Activated CD8-positive, alpha-beta memory T cell treated with anti-CD3 and anti-CD28 coated beads for 1 hour (primary cell): Measurements from ENCODE around the gene MEGF11.

ENCODE experiments used
- DNase-seq, 2 donors: peaks; one replicate each; pipeline ENCODE4 v3.0.0-alpha.2; 2020; ENCODE audit warnings: low read depth in 1 of 2; ENCODE audit errors: extremely low read depth in 1 of 2

Gene MEGF11

GRCh38 chr15:66070220-66070934 is 183.2 kb downstream of the MEGF11 start:
- DNase-seq, result no peak

GRCh38 chr15:66069751-66070150 is 183.8 kb downstream of the MEGF11 start:
- no peak for DNase-seq

- DNase-seq, result no peak
Measured at GRCh38 chr15:66068801-66069200, 184.7 kb downstream of the MEGF11 start.

GRCh38 chr15:66067687-66068086 is 185.9 kb downstream of the MEGF11 start:
- DNase-seq, result no peak

- DNase-seq, result no peak
Measured at GRCh38 chr15:66066481-66066880, 187.1 kb downstream of the MEGF11 start.

DNA sequence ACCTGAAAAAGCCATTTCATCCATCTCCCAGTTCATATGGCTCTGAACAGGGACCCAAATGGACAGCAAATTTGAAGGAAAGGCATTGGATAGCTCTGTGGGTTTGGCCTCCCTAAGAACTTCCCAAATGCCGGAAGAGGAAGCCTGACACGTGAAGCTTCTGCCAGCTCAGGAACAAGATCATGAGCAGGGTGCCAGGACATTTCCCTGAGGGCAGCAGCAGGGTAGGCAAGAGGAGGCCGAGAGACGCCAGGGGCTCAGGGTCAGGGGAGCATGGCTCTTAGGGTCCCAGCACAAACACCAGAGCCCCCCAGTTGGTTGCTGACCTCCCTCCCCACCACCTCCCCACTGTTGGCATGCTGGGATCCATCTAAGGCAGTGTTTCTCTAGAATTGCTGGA is 187.5 kb downstream of the MEGF11 start:
- DNase-seq, result no peak

DNA sequence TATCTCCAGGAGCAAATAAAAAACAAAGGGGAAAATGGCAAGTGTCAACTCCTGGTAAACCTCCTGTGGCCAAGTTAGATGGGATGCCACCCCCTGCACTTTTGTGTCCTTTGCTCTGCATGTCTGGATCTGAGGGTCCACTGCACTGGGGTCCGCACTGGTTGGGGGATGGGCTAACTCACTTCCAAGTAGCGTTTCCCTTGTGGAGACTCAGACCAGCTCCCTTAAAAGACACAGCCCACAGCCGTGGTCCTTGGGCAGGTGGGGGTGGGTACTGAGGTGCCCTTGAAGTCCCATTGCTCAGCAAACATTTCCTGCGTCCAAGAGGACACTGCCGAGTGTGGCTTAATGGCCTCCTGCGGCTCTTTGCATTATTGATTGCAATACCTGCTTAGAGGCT is 188.2 kb downstream of the MEGF11 start:
- DNase-seq, result no peak

DNA sequence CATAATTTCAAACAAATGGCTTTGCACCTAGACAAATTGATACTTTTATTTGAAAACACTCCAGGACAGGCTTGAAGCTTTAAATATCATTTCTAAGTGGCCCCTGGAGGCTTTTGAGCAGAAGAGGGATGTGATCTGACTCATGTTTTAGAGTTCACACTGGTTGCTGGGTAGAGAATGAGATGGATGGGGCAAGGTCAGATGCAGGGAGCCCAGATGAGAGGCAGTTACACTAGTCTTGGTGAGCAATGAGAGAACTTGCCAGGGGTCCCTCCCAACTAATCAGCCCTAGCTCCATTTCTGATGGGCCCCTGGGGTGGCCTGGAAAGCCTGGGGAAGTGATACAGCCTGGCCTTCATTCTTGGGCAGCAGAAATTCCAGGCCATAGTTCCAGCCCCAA is 190.4 kb downstream of the MEGF11 start:
- no peak for DNase-seq

- DNase-seq, result no peak
Measured at GRCh38 chr15:66057089-66057488, 196.5 kb downstream of the MEGF11 start.

- DNase-seq, result no peak
Measured at GRCh38 chr15:66053991-66054390, 199.6 kb downstream of the MEGF11 start.

GRCh38 chr15:66051833-66052232 is 201.7 kb downstream of the MEGF11 start:
- DNase-seq, result no peak

GRCh38 chr15:66050264-66050663 is 203.3 kb downstream of the MEGF11 start:
- no peak for DNase-seq

DNA sequence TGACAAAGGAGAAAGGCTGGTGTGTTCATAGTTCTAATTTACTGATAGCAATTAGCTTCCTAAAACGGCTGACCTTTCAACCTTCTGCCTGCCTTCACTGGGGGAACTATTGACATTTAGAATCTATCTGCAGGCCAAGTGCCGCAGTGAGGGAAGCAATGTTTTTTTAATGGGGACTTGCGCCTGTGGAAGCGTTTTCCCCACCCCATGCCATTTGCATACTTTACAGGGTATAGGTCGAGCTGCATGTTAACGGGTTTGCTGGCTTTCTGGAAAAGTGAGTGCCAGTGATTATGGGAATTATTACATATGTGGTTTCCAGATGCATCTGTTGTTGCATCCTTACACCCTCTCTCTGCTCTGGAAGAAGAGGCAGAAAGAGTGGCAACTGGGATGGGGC is 204.2 kb downstream of the MEGF11 start:
- DNase-seq, result no peak

DNA sequence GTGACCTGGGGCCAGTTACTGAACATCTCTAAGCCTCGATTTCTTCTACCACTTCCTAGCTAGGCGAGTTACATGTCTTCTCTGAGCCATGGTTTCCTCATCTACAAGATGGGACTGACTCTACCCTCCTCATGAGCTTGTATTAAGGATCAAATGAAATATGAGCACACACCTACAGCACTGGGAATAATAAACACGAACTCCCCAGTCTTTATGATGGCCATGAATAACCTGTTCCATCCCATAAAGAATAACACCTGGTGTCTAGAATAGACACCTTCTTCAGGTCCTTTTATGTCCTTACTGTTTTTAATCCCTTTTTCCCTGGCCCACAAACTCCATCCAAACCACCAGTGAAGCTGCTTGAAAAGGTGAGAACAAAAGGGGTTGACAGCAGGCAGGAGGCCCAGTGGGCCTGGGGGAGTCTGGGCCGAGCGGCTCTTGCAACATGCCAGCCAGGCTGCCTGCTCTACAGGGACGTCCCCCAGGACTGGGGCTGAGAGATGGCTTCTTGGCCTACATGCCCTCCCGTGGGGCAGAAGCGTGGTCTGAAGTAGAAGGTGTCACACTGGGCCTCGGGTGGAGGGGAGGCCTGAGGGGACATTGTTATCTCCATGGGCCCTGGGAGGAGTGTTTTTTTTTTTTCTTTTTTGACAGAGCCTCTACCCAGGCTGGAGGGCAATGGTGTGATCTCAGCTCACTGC is 206.1 kb downstream of the MEGF11 start:
- no peak for DNase-seq

DNA sequence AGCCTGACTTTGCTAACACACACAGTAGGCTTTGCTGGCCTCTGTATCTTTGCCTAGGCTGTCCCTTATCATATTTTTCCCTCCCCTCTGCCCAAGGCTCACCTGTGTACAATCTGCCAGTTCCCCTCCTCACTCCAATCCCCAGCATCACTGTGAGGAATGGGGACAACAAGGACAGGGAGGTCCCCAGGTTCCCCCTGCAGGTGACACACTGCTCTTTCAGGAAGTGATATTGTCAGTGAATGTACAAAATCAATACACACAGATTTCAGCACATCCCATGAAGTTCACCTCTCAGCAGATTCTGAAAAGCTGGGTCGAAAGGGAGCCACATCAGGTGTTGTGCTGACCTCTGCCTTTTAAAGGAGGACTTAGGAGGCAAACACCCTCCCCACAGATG is 206.8 kb downstream of the MEGF11 start:
- no peak for DNase-seq

DNA sequence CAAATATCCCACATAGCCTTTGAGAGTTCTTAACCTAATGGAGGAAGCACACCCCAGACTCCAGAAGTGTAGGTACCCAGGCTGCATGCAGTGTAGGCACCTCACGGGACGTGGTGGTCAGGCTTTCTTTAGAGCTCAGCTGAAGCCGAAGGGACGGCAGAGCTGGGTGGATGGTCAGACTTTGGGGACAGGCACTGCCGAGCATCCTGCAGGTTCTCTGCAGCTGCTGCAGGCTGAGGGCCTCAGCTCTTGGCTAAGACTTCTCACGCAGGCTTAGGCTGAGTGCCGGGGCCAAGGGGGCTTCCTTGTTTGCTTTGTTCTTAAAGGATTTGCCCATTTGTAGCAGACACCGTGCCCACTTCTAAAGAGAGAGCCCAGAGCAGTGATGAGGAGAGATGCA is 207.2 kb downstream of the MEGF11 start:
- DNase-seq, result no peak

GRCh38 chr15:66045542-66045941 is 208.0 kb downstream of the MEGF11 start:
- DNase-seq, result no peak

DNA sequence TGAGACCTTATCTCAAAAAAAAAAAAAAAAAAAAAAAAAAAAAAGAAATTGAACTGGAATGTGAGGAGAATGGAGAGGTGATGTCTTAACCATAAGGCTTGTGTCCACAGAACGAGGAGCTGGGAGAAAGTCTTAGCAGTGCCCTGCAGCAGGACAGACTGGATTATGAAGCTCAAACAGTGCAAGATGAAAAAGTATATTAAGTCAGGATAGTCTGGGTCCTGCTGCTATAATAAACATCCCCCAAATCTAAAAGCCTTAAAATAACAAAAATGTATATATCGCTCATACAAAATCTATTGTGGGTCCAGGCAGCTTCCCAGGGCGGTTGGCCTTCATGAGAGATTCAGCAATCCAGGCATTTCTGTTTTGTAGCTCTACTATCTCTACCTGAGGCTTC is 208.7 kb downstream of the MEGF11 start:
- no peak for DNase-seq

DNA sequence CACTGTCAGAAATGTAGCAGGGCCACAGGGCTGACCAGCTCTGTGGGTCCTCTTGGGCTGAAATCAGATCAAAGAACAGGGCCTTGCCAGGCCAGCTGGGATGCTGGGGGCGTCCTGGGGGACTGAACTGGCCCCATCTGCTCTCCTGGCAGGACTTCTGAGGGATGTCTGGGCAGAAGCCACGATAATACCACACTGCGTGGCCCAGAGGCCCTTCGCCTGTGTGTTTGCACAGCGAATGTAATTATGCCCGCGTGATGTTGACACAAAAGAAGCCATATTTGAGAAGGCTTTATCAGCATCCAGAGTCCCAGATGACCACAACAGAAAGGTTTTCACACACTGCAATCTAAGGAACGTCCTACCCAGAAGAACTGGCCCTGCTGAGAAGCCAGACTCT is 210.3 kb downstream of the MEGF11 start:
- DNase-seq, result no peak

- no peak for DNase-seq
Measured at GRCh38 chr15:66042624-66043023, 210.9 kb downstream of the MEGF11 start.

- DNase-seq, result no peak
Measured at GRCh38 chr15:66041276-66041675, 212.3 kb downstream of the MEGF11 start.

- no peak for DNase-seq
Measured at GRCh38 chr15:66040211-66040892, 213.2 kb downstream of the MEGF11 start.
